Stimulated activated CD8-positive, alpha-beta memory T cell treated with anti-CD3 and anti-CD28 coated beads, Interleukin-4, amount 100 ng/mL, for 4 hours (primary cell): ENCODE measurements around the gene METTL26.
A peak's percentile ranks its signal among the peaks of the same experiment; 100 is the strongest.
"Not testable (repeated sequence)": the region's sequence is repeated elsewhere in the genome, so short reads cannot be mapped to it uniquely, and the experiment has no call there.

Source experiments
- DNase-seq, 2 donors: peaks; one replicate each; pipeline ENCODE4 v3.0.0-alpha.2; 2020; ENCODE audit warnings: low read depth in 2 of 2, low spot score in 1 of 2

METTL26 gene

DNA sequence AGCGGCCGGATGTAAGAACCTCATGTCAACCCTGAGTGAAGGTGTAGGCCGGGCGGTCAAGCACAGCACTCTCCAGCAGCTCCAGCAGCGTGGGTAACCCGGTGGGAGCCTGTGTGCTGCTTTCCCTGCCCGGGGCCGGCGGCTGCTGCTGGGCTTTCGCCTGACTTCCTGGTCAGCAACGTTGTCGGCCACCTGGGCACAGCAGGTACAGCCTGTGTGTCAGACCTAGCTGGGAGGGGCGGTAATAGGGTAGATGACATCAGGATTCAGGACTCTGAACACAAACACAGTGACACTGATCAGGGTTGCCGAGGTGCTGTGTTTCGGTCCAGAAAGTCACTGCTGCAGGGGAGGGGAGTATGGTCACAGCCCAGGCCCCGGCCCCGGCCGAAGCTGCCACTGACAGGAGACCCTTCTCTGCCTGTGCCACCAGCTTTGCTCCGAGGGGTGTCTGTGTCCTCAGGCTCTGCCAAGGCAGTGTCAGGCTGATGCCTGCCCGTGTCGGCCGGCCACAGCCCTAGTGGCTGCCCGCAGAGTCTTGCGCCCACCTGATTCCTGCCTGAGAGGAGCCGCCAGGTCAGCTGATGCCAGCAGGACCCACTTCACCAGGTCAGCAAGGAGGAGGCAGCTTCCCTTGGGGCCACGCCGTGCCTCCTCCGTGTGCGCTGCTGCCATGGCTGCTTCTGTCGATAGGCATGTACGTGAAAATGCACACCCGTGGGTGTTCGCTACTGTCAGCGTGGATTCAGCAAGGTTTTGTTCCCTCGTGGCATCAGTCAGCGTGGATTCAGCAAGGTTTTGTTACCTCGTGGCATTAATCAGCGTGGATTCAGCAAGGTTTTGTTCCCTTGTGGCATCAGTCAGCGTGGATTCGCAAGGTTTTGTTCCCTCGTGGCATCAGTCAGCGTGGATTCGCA, 37.0 kb downstream of the METTL26 start:
- DNase-seq = no peak

GRCh38 chr16:597655-598054, 38.5 kb downstream of the METTL26 start:
- DNase-seq = not testable (repeated sequence)

DNA sequence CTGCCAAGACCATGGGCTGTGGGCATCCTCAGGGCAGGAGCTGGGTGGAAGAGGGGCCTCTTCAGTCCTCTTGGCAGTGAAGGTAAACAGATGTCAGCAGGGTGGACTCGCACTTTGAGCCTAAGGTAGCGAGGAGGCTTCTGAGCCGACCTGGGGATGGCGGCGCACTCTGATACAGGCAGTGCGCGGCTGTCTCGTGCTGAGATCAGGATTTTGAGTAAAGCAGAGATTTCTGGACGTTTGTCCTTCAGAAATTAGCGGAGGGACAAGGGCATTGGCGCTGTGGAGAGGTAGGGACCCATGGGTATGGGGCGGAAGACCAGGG, 39.4 kb downstream of the METTL26 start:
- no peak for DNase-seq

- no peak for DNase-seq
These were observed 40.0 kb downstream of the METTL26 start for GRCh38 chr16:595942-596735.

DNA sequence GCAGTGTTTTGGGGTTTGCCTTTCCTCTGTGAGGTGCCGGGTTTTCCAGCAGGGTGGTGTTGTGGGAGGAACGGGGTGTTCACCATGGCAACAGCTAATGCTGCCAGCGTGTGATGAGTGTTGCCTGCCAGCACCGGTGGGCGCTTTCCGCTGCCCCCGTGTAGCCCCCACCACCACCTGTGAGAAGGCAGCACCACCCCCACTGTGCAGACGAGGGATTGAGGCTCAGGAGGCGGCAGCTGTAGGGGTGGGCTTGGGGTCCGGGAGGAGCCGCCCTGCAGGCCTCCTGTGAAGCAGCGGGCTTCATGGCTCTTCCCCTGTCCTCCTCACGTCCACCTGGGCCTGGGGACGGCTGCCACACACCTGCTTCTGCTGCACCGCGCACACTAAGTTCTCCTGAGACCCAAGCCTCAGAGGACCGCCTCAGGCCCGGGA, 41.0 kb downstream of the METTL26 start:
- DNase-seq = no peak

DNA sequence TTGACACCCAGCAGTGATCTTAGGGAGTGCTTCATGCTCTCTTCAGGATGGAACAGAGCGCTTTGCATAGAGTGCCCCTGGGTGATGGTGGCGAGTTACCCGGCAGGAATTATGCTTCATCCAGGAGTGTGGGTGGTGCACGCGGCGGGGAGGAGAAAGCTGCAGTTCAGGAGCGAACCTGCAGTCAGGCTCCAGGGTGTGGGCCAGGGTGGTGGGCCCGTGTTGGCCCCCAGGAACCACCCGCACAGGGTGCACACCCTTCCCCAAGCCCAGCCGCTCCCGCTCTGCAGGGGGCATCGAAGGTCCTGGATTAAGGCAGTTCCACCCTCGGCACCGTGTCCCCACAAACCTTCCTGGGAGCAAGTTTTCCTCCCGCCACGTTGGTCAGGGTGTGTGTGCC, 42.3 kb downstream of the METTL26 start:
- no peak for DNase-seq

GRCh38 chr16:593406-593805, 42.7 kb downstream of the METTL26 start:
- DNase-seq = no peak

GRCh38 chr16:592518-593306, 43.4 kb downstream of the METTL26 start:
- no peak for DNase-seq

DNA sequence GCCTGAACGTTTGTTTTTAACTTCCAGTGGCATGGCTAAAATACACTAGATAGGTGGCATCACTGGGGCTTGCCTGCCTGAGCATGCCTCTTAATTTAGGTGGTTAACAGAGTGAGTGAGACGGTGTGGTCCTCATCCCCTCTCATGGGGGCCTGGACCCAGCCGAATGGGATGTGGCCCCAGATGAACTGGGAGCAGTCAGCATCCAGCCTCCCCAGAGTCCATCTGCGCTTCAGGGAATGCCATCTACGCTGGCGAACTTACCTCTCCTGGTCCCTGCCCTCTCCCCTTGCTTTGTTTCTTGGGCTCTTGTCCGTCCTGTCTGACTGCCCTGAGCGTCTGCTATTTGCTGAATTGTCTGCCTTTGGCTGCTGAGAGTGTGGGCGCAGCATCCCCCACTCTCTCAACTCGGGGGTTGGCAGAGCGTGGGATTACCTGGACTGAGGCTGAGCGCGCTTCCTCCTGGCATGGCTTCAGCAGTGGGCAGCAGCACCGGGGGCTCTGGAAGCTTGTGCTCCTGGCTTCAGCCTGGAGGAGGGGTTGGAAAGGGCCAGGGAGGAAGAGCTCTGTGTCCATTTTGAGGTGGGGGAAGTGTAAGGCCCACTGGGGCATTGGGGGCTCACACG, 44.1 kb downstream of the METTL26 start:
- no peak for DNase-seq

DNA sequence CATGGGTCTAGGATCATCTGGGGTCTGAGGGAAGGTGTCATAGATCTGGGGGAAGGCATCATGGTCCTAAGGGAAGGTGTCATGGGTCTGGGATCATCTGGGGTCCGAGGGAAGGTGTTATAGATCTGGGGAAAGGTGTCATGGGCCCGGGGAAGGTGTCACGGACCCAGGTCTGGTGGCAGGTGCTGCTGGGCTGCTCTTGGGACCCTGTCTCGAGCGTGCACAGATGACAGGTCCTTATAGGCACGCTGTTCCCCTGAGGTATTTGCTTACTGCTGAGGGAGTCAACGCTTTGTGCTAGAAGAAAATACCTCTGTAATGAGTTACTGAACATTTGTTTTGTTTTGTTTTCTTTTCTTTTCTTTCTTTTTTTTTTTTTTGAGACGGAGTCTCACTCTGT, 44.9 kb downstream of the METTL26 start:
- DNase-seq = no peak

GRCh38 chr16:590815-591200, 45.3 kb downstream of the METTL26 start:
- no peak for DNase-seq

DNA sequence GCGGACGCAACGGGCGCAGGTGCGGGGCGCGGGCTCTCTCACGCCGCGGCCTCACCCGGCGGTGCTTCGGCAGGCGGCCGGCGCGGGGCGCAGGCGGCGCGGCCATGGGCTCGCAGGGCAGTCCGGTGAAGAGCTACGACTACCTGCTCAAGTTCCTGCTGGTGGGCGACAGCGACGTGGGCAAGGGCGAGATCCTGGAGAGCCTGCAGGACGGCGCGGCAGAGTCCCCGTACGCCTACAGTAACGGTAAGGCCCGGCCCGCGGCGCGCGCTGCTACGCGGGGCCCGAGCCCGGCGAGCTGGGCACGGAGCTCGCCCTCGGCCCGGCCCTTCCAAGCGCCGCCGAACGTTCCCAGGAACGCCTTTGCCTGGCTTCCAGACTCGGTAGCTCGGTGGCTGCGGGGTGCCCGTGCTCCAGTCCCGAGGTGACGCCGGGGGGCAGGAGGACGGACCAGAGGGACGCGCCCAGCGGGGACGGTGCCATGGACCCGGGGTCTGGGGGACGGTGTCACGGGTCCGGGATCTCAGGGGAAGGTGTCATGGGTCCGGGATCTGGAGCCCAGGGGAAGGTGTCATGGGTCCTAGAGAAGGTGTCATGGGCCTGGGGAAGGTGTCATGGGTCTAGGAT, 45.8 kb downstream of the METTL26 start:
- DNase-seq = no peak

- DNase-seq = peak; percentile 98 to 99
These were observed 46.4 kb downstream of the METTL26 start, which contains the start of gene RAB40C for GRCh38 chr16:589658-590187. RAB40C (plus strand) TSS chr16:590066; CDS start chr16:590292, 226 bp downstream.

GRCh38 chr16:588889-589657, 47.0 kb downstream of the METTL26 start:
- DNase-seq = peak; percentile 94 to 98

DNA sequence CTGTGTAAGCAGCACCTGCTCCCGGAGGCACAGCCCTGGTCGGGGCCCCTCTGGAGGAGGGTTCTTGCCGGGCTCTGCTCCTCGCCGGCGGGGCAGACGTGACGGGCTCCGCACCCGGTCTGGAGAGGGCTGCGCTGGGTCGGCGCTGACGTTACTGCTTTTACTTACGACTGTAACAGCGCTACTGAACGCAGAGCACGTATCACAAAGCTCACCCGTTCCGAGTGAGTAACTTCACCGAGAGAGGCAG, 47.5 kb downstream of the METTL26 start:
- peak; percentile 34 to 37 for DNase-seq

DNA sequence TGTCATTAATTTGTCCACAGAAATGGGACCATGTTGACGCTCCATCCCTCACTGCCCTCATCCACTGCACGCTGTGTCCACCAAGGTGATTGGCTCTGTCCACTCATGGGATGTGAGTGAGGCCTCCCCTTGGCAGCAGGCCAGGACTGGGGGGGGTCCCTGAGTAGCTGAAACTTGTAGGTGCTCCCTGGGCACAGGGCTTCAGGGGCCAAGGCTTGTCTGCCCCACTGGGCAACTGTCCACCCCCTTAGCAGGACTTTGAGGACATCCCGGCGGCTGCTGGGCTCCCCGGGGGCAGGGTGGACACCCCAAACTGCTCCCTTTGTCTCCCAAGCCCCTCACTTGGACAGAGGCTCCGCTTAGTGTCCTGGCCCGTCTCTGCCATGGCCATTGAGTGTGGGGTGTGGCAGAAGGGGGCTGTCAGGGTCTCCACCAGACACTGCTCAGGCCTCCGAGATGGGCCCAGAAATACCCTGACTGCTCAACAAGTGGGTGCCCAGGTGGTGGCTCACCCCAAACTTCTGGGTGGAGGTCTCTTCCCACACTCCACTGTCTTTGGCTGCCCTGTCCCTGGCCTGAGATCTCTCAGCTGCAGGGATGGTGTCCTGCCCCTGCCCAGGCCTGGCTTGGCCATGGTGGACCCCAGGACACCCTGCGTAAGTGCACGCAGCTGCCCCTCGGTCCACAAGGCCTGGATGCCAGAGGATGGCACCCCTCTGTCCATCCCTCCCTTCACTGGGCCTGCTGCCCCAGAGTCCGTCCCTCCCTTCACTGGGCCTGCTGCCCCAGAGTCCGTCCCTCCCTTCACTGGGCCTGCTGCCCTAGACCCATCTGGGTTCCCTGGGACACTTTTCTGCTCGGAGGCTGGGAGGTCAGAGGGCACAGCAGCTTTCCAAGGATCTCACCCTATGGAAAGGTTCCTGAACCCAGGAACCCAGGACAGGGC, 49.2 kb downstream of the METTL26 start:
- no peak for DNase-seq

GRCh38 chr16:586047-586644, 50.0 kb downstream of the METTL26 start:
- no peak for DNase-seq

- no peak for DNase-seq
These were observed 50.8 kb downstream of the METTL26 start for GRCh38 chr16:585351-585750.
